PFSK-1 (cell line): ENCODE results near the gene SHC2.

Experiments
- POLR2AphosphoS5 ChIP-seq: IDR thresholded peaks from 2 replicates; pipeline ENCODE4 v1.6.1; 2012; ENCODE audit warnings: low read depth, mild to moderate bottlenecking, control low read depth, low read length, moderate library complexity
- REST ChIP-seq, 2 experiments: IDR thresholded peaks; 2 replicates each; pipeline versions ENCODE4 v1.6.1 to v1.8.0; 2011 to 2012; ENCODE audit warnings: low read depth in 2 of 2, low read length in 2 of 2, control low read depth in 1 of 2, inconsistent platforms in 1 of 2, mild to moderate bottlenecking in 1 of 2, moderate library complexity in 1 of 2; ENCODE audit not compliant: insufficient read depth in 1 of 2
- SIN3A ChIP-seq: IDR thresholded peaks from 2 replicates; pipeline ENCODE4 v1.6.1; 2012; ENCODE audit warnings: mild to moderate bottlenecking, low read length, moderate library complexity, borderline replicate concordance; ENCODE audit not compliant: insufficient read depth
- TAF1 ChIP-seq: IDR thresholded peaks from 2 replicates; pipeline ENCODE4 v1.6.1; 2012; ENCODE audit warnings: low read length, control low read depth, borderline replicate concordance; ENCODE audit not compliant: insufficient read depth

- TF ChIP-seq TAF1 (no peak), REST (IDR thresholded peaks at IDR 0.05; ENCODE audit: insufficient read depth in 1 of 2, low read depth in 2 of 2, low read length in 2 of 2) (no peak), POLR2AphosphoS5 (no peak), SIN3A (no peak)
These were observed 81.0 kb downstream of the SHC2 start for GRCh38 chr19:379796-380195.
